Kidney (tissue), 14 donors: ENCODE measurements around the gene RGCC. TPM values are rescaled to one million over a fixed set of nuclear protein-coding genes. Genes with fewer than 3 reads are reported as not detected.

Experiments
- DNase-seq, 5 donors: peaks; one replicate each; pipeline ENCODE4 v3.0.0-alpha.2; 2013 to 2020
- FAIRE-seq: peaks from 2 replicates; lab custom pipeline; 2012; peaks lifted over from hg19 to GRCh38; lab: Jason Lieb, UNC
- H3K27ac ChIP-seq, 2 donors: one replicate each; pipeline ENCODE4 v1.7.0; 2013; ENCODE audit warnings: low read depth in 2 of 2, low read length in 2 of 2, inconsistent platforms in 1 of 2
- H3K27me3 ChIP-seq: one replicate; pipeline ENCODE4 v1.7.1; 2013; ENCODE audit warnings: low read length, inconsistent platforms; ENCODE audit not compliant: control insufficient read depth, insufficient read depth
- H3K36me3 ChIP-seq, 3 donors: one replicate each; pipeline versions ENCODE4 v1.7.0 to v1.7.1; 2013; ENCODE audit warnings: low read length in 3 of 3, control low read depth in 1 of 3, inconsistent platforms in 1 of 3; ENCODE audit not compliant: insufficient read depth in 3 of 3, control insufficient read depth in 2 of 3
- H3K4me1 ChIP-seq, 3 donors: one replicate each; pipeline versions ENCODE4 v1.7.0 to v1.7.1; 2013; ENCODE audit warnings: low read length in 3 of 3, inconsistent platforms in 1 of 3, low read depth in 1 of 3; ENCODE audit not compliant: control insufficient read depth in 2 of 3, insufficient read depth in 2 of 3
- H3K4me3 ChIP-seq, 3 donors: one replicate each; pipeline versions ENCODE4 v1.7.0 to v1.8.1; 2013; ENCODE audit warnings: low read length in 3 of 3, control low read depth in 1 of 3, inconsistent platforms in 1 of 3
- H3K9ac ChIP-seq, 3 donors: one replicate each; pipeline versions ENCODE4 v1.7.0 to v1.7.1; 2013; ENCODE audit warnings: low read length in 3 of 3, control low read depth in 1 of 3, inconsistent platforms in 1 of 3
- H3K9me3 ChIP-seq, 3 donors: one replicate each; pipeline versions ENCODE4 v1.7.0 to v1.7.1; 2013; ENCODE audit warnings: low read length in 3 of 3, control low read depth in 1 of 3, inconsistent platforms in 1 of 3; ENCODE audit not compliant: control insufficient read depth in 2 of 3, insufficient read depth in 1 of 3
- CTCF ChIP-seq: IDR thresholded peaks from 3 replicates; pipeline ENCODE4 v1.5.1; 2012; ENCODE audit warnings: mild to moderate bottlenecking, moderate library complexity, borderline replicate concordance; ENCODE audit not compliant: insufficient read depth; ENCODE audit errors: extremely low read depth
- intact Hi-C: fragments of 100-400 bp; cut with DNase I; formaldehyde crosslinking; loops from one replicate; pipeline ENCODE4 v1.11.1; 2022
- polyA plus RNA-seq: library from polyadenylated mRNA; stranded (reverse); fragments of 350-450 nt; fragmentation: Illumina TruSeq; extraction: RNeasy Lipid Tissue Mini Kit (QIAGEN cat#74804); gene quantifications from one replicate; pipeline ENCODE4 v1.2.3, GENCODE V29; 2014; ENCODE audit warnings: low read depth, low replicate concordance; ENCODE audit not compliant: insufficient read depth
- total RNA-seq: library from RNA; stranded (reverse); fragmentation: NEBNext Ultra II Directional; extraction: Animal tissue kit (Norgen Biotek cat#: 25700); gene quantifications from one replicate; pipeline ENCODE4 v1.2.1, GENCODE V29; 2021
- donor health status: control.
- donor health status: control.
- donor health status: control.
- donor health status: control.
- donor health status: control.
- donor health status: DM: yes; HTN: yes; CAD: no.
- donor health status: Normal renal cell carcinoma (clear cell type).

Gene RGCC
- total and polyA plus RNA-seq, 2 donors from 2014 or later: 12.9 to 40.9 TPM

DNA sequence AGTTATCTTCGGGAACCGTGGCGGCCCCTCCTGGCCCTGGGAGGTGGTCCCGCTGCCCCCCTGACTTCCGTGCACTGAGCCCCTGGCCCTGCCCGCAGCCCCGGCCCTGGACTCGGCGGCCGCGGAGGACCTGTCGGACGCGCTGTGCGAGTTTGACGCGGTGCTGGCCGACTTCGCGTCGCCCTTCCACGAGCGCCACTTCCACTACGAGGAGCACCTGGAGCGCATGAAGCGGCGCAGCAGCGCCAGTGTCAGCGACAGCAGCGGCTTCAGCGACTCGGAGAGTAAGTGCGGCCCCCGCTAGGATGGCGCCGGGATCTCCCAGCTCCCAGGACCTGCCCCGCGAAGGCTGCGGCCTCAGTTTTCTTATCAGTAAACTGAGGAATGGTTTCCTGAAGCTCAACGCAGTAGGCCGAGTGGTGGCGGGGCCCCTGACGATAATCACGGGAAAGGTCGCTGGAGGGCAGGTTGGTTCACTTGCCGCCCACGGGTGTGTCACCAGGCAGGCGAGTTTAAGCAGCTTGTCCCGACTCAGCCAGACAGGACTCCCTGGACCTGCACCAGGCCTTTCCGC lies 924 bp downstream of the RGCC start:
- DNase-seq (peak in 4 of 5 donors; percentile 38 to 79 (median 54)), FAIRE-seq (no peak)
- H3K9ac ChIP-seq: peak overlapping the region; percentile 5 to 32 (median 22)
- H3K9me3 ChIP-seq: no peaks in the 10 kb centered on the region
- TF ChIP-seq CTCF: no peak
- peak overlapping the region in 1 of 2 donors; percentile 49 for H3K27ac ChIP-seq
- peaks cover 7% of the 10 kb centered on the region for H3K27me3 ChIP-seq
- peak overlapping the region; percentile 36 to 67 (median 40) for H3K4me3 ChIP-seq
- no peaks in the 10 kb centered on the region for H3K36me3 ChIP-seq
- intact Hi-C loops: no loop called here
- peaks cover 0 to 10% (median 0%) of the 10 kb centered on the region in 3 donors for H3K4me1 ChIP-seq

DNA sequence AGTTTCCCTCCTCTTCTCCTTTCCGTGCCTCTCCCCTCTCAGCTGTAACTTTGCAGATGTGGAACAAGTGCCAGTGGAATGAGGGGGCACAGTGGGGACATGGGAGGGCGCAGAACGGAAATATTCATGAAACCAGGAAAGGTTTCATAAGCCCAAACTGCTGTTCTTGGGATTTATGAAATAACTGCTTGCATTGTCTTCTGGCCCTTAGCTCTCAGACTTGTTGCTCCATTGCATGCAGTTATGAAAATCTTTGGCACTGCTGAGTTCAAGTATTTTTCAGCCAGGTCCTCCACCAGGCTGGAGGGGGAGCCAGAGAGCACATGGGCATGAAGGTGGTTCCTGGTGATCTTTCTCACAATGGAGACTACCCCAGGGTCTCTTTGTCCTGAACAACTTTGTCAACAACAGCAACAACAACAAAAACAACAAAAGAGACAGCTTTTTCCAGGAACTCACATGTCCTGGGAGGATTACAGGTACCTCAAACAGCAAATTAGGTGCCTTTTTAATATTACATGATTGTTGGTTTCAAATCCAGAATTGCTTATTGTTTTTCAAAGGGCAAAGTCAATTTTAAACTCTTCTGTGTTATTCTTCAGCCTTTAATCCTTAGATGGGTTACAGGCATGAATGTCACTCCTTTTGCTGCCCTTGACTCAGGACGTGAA lies 1.5 kb downstream of the RGCC start:
- Histone ChIP-seq H3K27ac (peak overlapping the region in 1 of 2 donors; percentile 21), H3K9me3 (no peaks in the 10 kb centered on the region), H3K36me3 (no peaks in the 10 kb centered on the region), H3K9ac (peak overlapping the region in 2 of 3 donors; percentile 5 to 33), H3K4me3 (peak overlapping the region; percentile 21 to 67 (median 40)), H3K27me3 (peaks cover 7% of the 10 kb centered on the region), H3K4me1 (peaks cover 0 to 13% (median 0%) of the 10 kb centered on the region in 3 donors)
- intact Hi-C loops: no loop called here
- no peak for FAIRE-seq
- TF ChIP-seq CTCF: no peak
- DNase-seq: peak in 3 of 5 donors; percentile 4 to 35 (median 28)

DNA sequence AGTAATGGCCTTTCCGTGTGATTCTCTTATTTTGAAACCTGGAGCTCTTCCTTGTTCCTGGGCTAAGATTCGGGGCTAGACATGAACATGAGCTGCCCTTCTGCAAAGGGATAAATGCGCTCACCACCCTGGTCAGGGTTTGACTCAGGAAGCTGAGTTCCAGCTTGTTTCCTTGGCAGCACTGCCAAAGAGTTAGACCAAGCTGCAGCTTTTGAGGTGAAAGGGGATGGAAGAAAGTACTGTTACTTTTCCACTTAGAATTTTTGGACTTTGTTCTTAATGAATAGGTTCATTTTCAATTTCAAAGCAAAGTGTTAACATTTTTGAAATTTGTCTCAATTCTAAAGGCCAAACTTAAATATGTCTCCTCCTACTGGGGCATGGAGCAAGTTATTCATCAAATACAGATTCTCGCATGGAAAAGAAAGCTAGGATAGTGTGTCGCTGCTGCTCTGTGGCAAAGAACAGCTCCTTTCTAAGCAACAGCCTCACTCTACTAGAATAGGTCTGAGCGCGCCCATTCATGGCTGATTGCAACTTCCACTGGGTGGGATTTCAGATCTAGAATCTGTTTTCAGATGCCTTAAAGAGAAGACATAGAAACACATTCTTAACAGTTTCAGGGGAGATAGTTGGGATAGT lies 2.2 kb downstream of the RGCC start:
- H3K27me3 ChIP-seq: peaks cover 7% of the 10 kb centered on the region
- H3K9ac ChIP-seq: peak overlapping the region in 1 of 3 donors; percentile 33
- H3K27ac ChIP-seq: peak overlapping the region in 1 of 2 donors; percentile 21
- H3K4me1 ChIP-seq: peaks cover 0 to 16% (median 0%) of the 10 kb centered on the region in 3 donors
- no peaks in the 10 kb centered on the region for H3K9me3 ChIP-seq
- intact Hi-C loops: no loop called here
- no peak for DNase-seq
- TF ChIP-seq CTCF: no peak
- FAIRE-seq: no peak
- H3K36me3 ChIP-seq: no peaks in the 10 kb centered on the region
- peak overlapping the region in 2 of 3 donors; percentile 40 to 67 for H3K4me3 ChIP-seq
